GM19372 (cell line): ENCODE measurements around the gene GABRA6.
"Not testable (repeated sequence)": the region's sequence is repeated elsewhere in the genome, so short reads cannot be mapped to it uniquely, and the experiment has no call there.

Experiments
- ATAC-seq: cut with Tn5 transposase; IDR thresholded peaks from one replicate; pipeline ENCODE4 v1.9.1; 2021; ENCODE audit warnings: mild to moderate bottlenecking, low read depth, moderate library complexity; ENCODE audit not compliant: unreplicated experiment

The GABRA6 gene

GRCh38 chr5:161685461-161685860 is at the start of gene GABRA6:
TSS of gene GABRA6 (plus strand) at chr5:161685721. CDS start at chr5:161685990, 269 bp downstream.
- no peak for ATAC-seq

- no peak for ATAC-seq
These were observed 47.9 kb upstream of the GABRA6 start for GRCh38 chr5:161637591-161637990.

- no peak for ATAC-seq
These were observed 44.1 kb upstream of the GABRA6 start for GRCh38 chr5:161641444-161641843.

- ATAC-seq = no peak
These were observed 40.3 kb upstream of the GABRA6 start for GRCh38 chr5:161645264-161645663.

- not testable (repeated sequence) for ATAC-seq
These were observed 33.6 kb upstream of the GABRA6 start for GRCh38 chr5:161651926-161652325.

DNA sequence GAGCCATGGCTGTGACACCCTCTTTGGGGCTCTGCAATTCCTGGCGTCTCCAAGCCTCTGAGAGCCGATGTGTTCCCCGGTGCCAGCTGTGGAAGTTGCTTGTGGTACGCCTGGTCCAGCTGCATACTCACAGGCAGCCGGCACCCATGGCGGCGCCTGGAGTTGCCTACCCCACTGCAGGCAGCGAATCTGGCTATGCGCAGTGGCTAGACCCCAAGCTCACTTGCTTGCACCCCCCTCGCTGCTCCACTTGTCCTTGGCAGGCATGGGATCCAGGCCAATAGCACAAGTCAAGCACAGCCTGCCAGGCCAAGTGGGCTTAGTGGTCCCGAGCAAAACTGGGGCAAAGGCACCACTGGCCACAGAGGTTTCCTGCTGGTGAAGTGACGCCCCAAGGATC is 24.7 kb upstream of the GABRA6 start:
- no peak for ATAC-seq

DNA sequence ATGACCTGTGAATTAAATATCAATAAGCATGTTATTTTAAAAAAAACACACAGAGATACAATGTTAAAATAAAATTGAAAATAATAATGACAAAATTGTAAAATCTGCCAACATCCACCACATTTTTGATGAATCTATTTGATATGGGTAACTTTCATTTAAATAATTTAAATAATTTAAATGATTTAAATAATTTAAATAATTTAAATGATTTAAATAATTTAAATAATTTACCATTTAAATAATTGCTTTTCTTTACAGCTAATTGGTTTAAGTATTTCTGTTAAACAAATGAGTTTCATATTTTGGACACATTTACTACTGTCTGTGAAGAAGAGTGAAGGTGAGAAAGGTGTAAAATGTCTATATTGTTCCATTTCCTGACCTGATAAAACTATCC is 22.1 kb upstream of the GABRA6 start:
- no peak for ATAC-seq

DNA sequence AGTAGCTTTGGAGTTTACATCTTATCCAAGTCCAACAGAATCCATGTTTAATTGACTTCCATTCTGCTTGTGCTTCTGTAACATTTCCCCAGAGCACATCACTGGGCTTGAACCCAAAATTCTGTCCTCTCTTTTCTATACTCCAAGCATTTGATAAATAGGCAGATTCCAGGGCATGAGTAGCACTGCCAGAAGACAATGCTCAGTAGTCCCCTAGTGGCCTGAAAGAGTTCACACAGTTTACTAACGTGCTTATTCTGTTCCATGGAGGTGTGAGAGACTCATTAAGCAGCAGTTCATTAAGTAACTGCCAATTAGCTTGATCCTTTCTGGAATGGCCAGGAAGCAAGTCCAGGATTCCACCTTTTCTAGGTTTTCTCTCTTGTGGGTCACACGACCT is 9.4 kb upstream of the GABRA6 start:
- ATAC-seq = peak; percentile 72

- ATAC-seq = no peak
These were observed 628 bp downstream of the GABRA6 start for GRCh38 chr5:161686149-161686548.

GRCh38 chr5:161686881-161687280 is 1.4 kb downstream of the GABRA6 start:
- no peak for ATAC-seq

- ATAC-seq = no peak
These were observed 1.8 kb downstream of the GABRA6 start for GRCh38 chr5:161687316-161687715.

GRCh38 chr5:161691911-161692310 is 6.4 kb downstream of the GABRA6 start:
- ATAC-seq = no peak

DNA sequence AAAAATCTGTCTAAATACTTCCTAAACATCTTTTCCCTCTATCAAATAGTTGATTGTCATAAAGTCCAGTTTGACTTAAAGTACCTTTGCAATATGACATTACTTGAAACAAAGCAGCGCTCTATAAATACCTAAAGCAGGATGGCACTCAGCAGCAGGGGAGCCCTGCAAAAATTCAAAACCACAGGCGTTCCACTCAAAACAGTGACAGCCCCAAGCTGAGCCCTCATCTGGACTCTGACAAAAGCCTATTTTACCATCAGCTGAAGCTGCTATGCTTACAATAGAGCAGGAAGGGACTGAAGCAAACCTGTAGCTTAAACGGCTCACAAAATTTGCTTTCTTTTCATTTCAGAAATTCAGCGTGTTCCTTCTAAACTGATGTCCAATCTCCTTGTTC is 11.5 kb downstream of the GABRA6 start:
- no peak for ATAC-seq

DNA sequence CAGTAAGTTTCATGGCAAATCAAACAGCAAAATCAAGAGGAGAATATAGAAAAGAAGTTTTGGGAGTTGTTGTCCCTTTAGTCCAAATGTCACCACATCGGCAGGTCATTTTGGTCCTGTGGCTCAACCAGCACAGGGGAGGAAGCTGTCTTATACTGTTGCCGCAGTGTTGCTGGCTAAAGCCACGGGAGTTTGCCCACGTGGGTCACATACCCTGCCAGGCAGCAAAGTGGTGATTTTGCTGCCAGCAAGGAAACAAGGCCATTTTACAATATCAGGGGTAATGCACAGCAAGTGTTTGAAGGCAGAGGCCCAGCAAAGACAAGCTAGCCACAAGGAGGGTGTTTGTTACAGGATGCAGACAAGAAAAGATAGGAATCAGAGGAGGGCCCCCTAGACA is 14.5 kb downstream of the GABRA6 start:
- no peak for ATAC-seq

GRCh38 chr5:161703528-161703927 is 18.0 kb downstream of the GABRA6 start:
- ATAC-seq = no peak

DNA sequence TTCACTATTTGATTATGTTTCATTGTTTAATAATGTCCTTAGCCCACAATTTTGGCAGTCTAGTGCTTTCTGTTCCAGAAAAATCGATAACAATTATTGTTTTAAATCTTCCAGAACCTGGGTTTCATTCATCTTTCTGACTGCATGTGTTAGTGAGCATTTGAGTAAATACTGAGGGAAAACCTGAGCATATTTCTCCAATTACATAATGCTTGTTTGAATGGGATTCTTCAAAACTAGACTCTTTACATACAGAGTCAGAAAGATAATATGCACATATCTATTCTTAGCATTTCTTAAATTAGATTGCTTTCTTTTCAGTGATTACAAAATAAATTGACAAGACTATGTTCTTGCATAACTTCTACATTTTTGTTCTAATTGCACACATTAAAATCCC is 21.9 kb downstream of the GABRA6 start:
- no peak for ATAC-seq

DNA sequence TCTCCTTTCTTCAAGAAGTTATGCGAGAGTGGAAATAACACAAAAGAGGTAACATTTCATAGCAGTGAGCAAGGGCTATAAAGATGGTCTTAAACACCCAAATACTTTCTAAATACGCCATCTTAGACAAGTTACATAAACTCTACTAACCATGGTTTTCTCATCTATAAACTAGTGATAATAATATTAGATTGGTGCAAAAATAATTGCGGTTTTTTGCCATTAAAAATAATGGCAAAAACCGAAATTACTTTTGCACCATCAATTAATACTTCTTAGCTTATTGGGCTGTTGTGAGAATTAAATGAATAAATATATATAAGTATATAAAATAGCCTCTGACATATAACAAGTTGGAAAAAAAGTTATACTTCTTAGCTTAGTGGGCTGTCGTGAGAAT is 23.7 kb downstream of the GABRA6 start:
- ATAC-seq = no peak

DNA sequence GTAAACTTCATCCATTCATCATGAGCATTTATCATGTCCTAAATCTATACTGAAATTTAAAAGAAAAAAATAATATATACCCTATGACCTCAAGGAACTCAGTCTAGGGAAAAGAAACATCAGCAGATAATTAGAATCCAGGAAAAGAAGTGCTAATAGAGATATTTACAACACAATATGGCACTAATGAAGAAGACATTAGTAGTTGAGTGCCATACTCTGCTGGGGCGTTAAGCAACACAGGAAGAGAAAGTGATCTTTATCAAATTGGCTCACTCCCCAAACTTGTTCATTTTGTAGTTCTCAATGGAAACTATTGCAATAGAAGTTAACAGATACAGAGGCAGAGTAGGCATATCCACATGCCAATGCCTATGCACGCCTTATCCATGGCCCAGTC is 27.5 kb downstream of the GABRA6 start:
- ATAC-seq = no peak

- ATAC-seq = no peak
These were observed 33.6 kb downstream of the GABRA6 start for GRCh38 chr5:161719157-161719556.

GRCh38 chr5:161720460-161720859 is 34.9 kb downstream of the GABRA6 start:
- ATAC-seq = no peak

DNA sequence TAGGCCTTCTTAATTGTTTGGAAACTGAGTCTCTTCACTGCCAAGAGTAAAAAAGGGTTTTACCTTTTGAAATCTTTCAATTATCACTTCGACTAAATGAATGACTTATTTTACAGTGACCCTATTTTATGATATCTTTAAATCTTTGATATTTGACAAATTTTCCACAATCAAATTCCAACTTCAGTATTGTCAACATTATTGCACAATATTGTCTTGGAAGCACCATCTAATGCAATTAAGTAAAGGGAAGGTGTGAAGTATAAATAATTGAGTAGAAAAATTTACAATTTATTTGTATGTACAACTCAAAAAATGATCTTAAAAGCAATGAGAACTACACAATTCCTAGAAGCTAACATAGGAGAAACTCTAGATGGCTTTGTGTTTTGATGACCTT is 49.2 kb downstream of the GABRA6 start:
- ATAC-seq = no peak

DNA sequence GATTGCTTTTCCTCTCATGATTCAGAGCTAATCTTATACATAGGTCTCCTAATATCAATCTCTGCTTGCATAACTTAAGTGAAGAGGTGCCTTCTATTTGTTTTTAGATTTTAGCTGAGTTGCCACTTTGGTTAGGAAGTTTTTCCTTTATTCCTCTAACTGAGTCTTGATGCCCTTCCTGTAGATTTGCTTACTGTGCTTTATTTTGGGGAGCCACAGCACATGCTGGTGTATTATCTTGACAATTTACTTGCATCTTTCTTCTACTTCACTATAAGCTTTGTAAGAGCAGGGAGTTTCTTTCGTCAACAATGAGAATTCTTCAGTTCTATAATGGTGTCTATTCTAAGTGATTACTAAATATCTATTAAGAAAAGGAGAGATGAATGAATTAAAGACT is 54.9 kb downstream of the GABRA6 start:
- ATAC-seq = no peak

GRCh38 chr5:161744276-161744675 is 58.8 kb downstream of the GABRA6 start:
- ATAC-seq = no peak
